Mucosa of descending colon (tissue), 3 donors: Measurements from ENCODE around the gene MARCO. TPM values are rescaled to one million over a fixed set of nuclear protein-coding genes. Genes with fewer than 3 reads are reported as not detected.
"Not testable (repeated sequence)": the region's sequence is repeated elsewhere in the genome, so short reads cannot be mapped to it uniquely, and the experiment has no call there.

Experiments
- ATAC-seq: fragments of 200-7000 bp; cut with Tn5 transposase; one replicate; pipeline ENCODE4 v1.9.1; 2020; ENCODE audit warnings: mild to moderate bottlenecking, moderate library complexity
- DNase-seq, 3 donors: peaks; one replicate each; pipeline ENCODE4 v3.0.0-alpha.2; 2020
- H3K36me3 ChIP-seq: fragments of 200-600 bp; one replicate; pipeline ENCODE4 v1.8.0; 2021; ENCODE audit warnings: low read depth, mild to moderate bottlenecking
- H3K4me1 ChIP-seq: fragments of 200-600 bp; one replicate; pipeline ENCODE4 v1.8.0; 2021; ENCODE audit warnings: low read depth, mild to moderate bottlenecking
- H3K4me3 ChIP-seq: fragments of 200-600 bp; one replicate; pipeline ENCODE4 v1.8.0; 2021; ENCODE audit warnings: mild to moderate bottlenecking
- H3K9me3 ChIP-seq: fragments of 200-600 bp; one replicate; pipeline ENCODE4 v1.8.0; 2021; ENCODE audit warnings: mild to moderate bottlenecking
- intact Hi-C, 2 donors: fragments of 100-400 bp; cut with DNase I in 1 of 2; cut with micrococcal nuclease in 1 of 2; formaldehyde crosslinking; loops; one replicate each; pipeline versions ENCODE4 v1.11.0 to v1.11.1; 2022; cut with DNase I, micrococcal nuclease
- total RNA-seq, 3 donors: library from RNA; stranded (reverse); fragmentation: NEBNext Ultra II Directional in 2 of 3; extraction: Animal tissue kit (Norgen Biotek cat#: 25700) in 2 of 3; gene quantifications; one replicate each; pipeline versions ENCODE4 v1.2.1 to v1.2.4, GENCODE V29; 2021 to 2023
- TF ChIP-seq, protein P1 (sequence below): fragments of 200-600 bp; IDR thresholded peaks from one replicate; pipeline ENCODE4 v1.8.0; 2022; ENCODE audit warnings: antibody characterized with exemption, mild to moderate bottlenecking
- donor health status: DM: no; HTN: no; CAD: no; lungs with moderate emphysema.
- donor health status: DM: no; HTN: no; CAD: no.
- donor health status: DM: no; HTN: yes; CAD: no.

MARCO gene
- total RNA-seq, 3 donors from 2014 or later, result 0.69 to 13.3 (median 10.4) TPM

DNA sequence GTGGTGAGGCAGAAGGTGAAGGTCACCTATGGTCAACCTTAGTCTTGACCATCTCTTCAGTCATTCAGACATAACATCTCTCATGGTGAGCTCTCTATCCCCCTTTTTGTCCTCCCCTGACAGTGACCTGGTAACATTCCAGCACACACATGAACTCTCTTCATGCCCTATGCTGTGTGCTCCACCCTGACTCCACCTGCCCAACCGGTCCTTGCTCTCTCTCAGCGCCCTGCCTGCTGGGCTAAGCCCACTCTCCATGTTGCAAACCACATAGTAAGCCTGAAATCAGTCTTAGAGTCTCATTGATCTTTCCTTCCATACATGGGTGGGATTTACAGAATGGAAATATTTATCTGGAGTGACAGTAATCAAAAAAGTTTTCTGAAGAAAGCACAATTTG is 52.8 kb downstream of the MARCO start:
- intact Hi-C loops, result no loop called here
- H3K4me1 ChIP-seq, result no peaks in the 10 kb centered on the region
- H3K4me3 ChIP-seq, result no peak overlapping the region
- ATAC-seq (no peak), DNase-seq (no peak)
- H3K9me3 ChIP-seq, result no peaks in the 10 kb centered on the region
- no peaks in the 10 kb centered on the region for H3K36me3 ChIP-seq
- TF ChIP-seq, protein P1, sequence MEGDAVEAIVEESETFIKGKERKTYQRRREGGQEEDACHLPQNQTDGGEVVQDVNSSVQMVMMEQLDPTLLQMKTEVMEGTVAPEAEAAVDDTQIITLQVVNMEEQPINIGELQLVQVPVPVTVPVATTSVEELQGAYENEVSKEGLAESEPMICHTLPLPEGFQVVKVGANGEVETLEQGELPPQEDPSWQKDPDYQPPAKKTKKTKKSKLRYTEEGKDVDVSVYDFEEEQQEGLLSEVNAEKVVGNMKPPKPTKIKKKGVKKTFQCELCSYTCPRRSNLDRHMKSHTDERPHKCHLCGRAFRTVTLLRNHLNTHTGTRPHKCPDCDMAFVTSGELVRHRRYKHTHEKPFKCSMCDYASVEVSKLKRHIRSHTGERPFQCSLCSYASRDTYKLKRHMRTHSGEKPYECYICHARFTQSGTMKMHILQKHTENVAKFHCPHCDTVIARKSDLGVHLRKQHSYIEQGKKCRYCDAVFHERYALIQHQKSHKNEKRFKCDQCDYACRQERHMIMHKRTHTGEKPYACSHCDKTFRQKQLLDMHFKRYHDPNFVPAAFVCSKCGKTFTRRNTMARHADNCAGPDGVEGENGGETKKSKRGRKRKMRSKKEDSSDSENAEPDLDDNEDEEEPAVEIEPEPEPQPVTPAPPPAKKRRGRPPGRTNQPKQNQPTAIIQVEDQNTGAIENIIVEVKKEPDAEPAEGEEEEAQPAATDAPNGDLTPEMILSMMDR, result no peak

DNA sequence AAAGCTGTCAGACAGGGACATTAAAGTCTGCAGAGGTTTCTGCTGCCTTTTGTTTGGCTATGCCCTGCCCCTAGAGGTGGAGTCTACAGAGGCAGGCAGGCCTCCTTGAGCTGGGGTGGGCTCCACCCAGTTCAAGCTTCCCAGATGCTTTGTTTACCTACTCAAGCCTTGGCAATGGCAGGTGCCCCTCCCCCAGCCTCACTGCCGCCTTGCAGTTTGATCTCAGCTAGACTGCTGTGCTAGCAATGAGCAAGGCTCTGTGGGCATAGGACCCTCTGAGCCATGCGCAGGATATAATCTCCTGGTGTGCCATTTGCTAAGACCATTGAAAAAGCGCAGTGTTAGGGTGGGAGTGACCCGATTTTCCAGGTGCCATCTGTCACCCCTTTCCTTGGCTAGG is 61.9 kb downstream of the MARCO start:
- ATAC-seq, DNase-seq, H3K36me3 ChIP-seq, H3K4me1 ChIP-seq, H3K9me3 ChIP-seq, H3K4me3 ChIP-seq, intact Hi-C loops: not testable (repeated sequence)

DNA sequence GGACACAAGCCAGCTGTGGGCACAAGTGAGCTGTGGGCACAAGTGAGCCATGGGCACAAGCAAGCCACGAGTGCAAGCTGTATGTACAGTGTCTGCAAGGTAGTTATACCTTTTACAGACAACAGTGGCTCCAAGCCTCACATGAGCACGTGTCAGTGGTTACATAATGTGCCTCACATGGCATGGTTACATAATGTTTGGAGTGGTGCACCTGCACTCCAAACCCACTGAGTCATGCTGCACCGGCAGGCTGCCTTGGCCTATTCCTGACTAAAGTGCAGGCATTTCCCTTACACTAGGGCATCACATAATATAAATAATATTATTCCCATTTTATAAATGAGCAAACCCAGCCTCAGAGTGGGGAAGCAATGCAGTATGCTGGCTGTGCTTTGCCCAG is 62.6 kb downstream of the MARCO start:
- Histone ChIP-seq H3K4me3 (no peak overlapping the region), H3K36me3 (no peaks in the 10 kb centered on the region), H3K4me1 (no peaks in the 10 kb centered on the region), H3K9me3 (peaks cover 3% of the 10 kb centered on the region)
- DNase-seq (no peak), ATAC-seq (no peak)
- intact Hi-C loops, result no loop called here
- TF ChIP-seq, protein P1, result no peak

DNA sequence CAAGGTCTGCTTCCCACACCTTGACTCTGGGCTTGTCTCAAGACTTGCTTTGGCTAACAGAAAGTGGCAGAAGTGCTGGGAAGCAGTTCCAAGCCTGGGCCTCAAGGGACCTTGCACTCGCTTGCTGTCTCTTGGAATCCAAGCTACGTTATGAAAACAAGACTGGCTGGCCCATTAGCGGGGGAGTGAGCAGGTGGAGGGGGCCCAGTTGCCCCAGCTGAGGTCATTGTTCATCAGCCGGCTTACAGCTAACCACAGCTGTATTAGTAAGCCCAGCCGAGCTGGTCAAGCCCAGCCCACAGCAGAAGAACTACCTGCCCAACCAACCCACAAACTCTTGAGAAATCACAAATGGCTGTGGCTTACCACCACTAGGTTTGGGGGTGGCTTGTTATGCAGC is 63.1 kb downstream of the MARCO start:
- Histone ChIP-seq H3K4me3 (no peak overlapping the region), H3K9me3 (peaks cover 3% of the 10 kb centered on the region), H3K4me1 (no peaks in the 10 kb centered on the region), H3K36me3 (no peaks in the 10 kb centered on the region)
- TF ChIP-seq, protein P1, result no peak
- intact Hi-C loops, result no loop called here
- DNase-seq (no peak), ATAC-seq (no peak)

DNA sequence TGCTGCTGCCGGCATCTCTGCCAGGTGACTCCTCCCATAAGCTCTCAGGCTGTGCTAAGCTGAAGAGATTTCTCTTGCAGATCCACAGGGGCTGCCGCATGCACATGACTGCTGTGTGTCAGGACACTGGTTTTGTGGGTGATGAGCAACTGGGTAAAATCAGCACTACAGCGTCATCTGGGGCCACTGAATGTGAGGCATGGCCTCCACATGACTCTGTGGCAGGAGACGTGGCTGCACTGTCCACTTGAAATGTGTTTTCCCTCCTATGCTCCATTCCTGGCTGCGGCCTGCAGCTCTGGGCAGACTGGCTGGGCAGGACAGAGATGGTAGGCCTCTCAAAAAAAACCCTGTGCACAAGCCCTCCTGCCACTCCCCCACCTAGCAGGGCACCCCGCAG is 63.6 kb downstream of the MARCO start:
- Histone ChIP-seq H3K9me3 (peaks cover 3% of the 10 kb centered on the region), H3K36me3 (no peaks in the 10 kb centered on the region), H3K4me1 (no peaks in the 10 kb centered on the region), H3K4me3 (no peak overlapping the region)
- no peak for DNase-seq
- intact Hi-C loops, result no loop called here
- TF ChIP-seq, protein P1, result no peak
- ATAC-seq, result no peak

DNA sequence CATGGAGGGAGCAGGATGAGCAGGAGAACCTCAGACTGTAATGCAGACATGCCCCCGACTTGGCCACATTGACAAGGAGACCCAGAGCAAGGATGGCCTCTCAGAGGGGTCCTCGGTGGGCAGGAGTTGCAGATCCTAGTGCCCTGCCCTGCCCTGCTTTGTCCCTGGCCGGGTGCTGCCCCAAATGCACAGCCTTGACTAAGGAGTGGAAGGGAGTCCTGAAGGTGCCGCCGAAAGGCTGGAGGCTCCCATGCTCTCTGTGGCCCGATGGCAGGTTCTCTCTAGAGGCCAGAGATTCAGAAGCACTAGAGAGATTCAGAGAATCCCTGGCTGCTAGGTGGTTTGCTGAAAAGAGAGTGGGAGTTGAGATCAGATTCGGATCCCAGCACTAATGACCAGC is 64.4 kb downstream of the MARCO start:
- no peak overlapping the region for H3K4me3 ChIP-seq
- TF ChIP-seq, protein P1, result no peak
- H3K9me3 ChIP-seq, result peaks cover 3% of the 10 kb centered on the region
- no peak for DNase-seq
- H3K36me3 ChIP-seq, result no peaks in the 10 kb centered on the region
- ATAC-seq, result no peak
- no peaks in the 10 kb centered on the region for H3K4me1 ChIP-seq
- intact Hi-C loops, result no loop called here
